HS-27A (cell line): ENCODE data around the gene BPGM.
"Not testable (repeated sequence)": the region's sequence is repeated elsewhere in the genome, so short reads cannot be mapped to it uniquely, and the experiment has no call there.

Experiments
- DNase-seq: peaks from one replicate; pipeline ENCODE4 v3.0.0-alpha.2; 2012; ENCODE audit warnings: low read depth, missing footprints

The BPGM gene

GRCh38 chr7:134665045-134665444, 18.4 kb downstream of the BPGM start:
- DNase-seq, result not testable (repeated sequence)

- no peak for DNase-seq
Measured at GRCh38 chr7:134667899-134668298, 21.2 kb downstream of the BPGM start.

GRCh38 chr7:134669388-134669787, 22.7 kb downstream of the BPGM start:
- DNase-seq, result no peak

GRCh38 chr7:134669845-134670373, 23.3 kb downstream of the BPGM start:
- no peak for DNase-seq

- DNase-seq, result no peak
Measured at GRCh38 chr7:134671609-134672008, 25.0 kb downstream of the BPGM start.

GRCh38 chr7:134674424-134674823, 27.8 kb downstream of the BPGM start:
- no peak for DNase-seq

- no peak for DNase-seq
Measured at GRCh38 chr7:134676743-134677142, 30.1 kb downstream of the BPGM start.

GRCh38 chr7:134678115-134678514, 31.5 kb downstream of the BPGM start:
- no peak for DNase-seq

GRCh38 chr7:134679006-134679405, 32.4 kb downstream of the BPGM start:
- no peak for DNase-seq

GRCh38 chr7:134684165-134684564, 37.5 kb downstream of the BPGM start:
- no peak for DNase-seq

GRCh38 chr7:134685250-134685649, 38.6 kb downstream of the BPGM start:
- DNase-seq, result no peak

GRCh38 chr7:134686786-134687185, 40.1 kb downstream of the BPGM start:
- DNase-seq, result no peak

- DNase-seq, result not testable (repeated sequence)
Measured at GRCh38 chr7:134689550-134689949, 42.9 kb downstream of the BPGM start.

GRCh38 chr7:134690016-134690415, 43.4 kb downstream of the BPGM start:
- DNase-seq, result no peak

- DNase-seq, result no peak
Measured at GRCh38 chr7:134690614-134691504, 44.2 kb downstream of the BPGM start.

- no peak for DNase-seq
Measured at GRCh38 chr7:134691546-134692343, 45.1 kb downstream of the BPGM start.

- no peak for DNase-seq
Measured at GRCh38 chr7:134692344-134692705, 45.7 kb downstream of the BPGM start.

GRCh38 chr7:134693256-134693655, 46.6 kb downstream of the BPGM start:
- DNase-seq, result peak; percentile 81

- no peak for DNase-seq
Measured at GRCh38 chr7:134694299-134694698, 47.6 kb downstream of the BPGM start.

GRCh38 chr7:134694767-134695166, 48.1 kb downstream of the BPGM start:
- no peak for DNase-seq

GRCh38 chr7:134695321-134695860, 48.7 kb downstream of the BPGM start:
- no peak for DNase-seq

GRCh38 chr7:134696261-134696660, 49.6 kb downstream of the BPGM start:
- DNase-seq, result no peak
